HEK293 (cell line): ENCODE results near the gene COX7A2L.

Experiments
- CTCF ChIA-PET: fragments of 350-600 bp; formaldehyde crosslinking; extraction: SDS; loops from one replicate; lab custom pipeline; 2021; ENCODE audit warnings: antibody characterized with exemption; lab: Yijun Ruan, JAX
- POLR2A ChIA-PET: fragments of 300-600 bp; formaldehyde crosslinking; extraction: SDS; loops from one replicate; lab custom pipeline; 2020; ENCODE audit warnings: antibody characterized with exemption, inconsistent platforms; lab: Yijun Ruan, JAX
- H3K27ac ChIP-seq: fragments of 200-500 bp; sonication (Bioruptor generic); 2 replicates; pipeline ENCODE4 v1.5.1; 2014; ENCODE audit warnings: low read depth, low read length, control low read depth, inconsistent platforms; ENCODE audit errors: extremely low read depth
- H3K36me3 ChIP-seq, 2 experiments: fragments of 200-500 bp in 1 of 2; sonication (Bioruptor generic) in 1 of 2; 1 replicate in 1 of 2; 2 replicates in 1 of 2; pipeline ENCODE4 v1.5.1; 2014 to 2017; ENCODE audit warnings: inconsistent platforms in 2 of 2, low read length in 2 of 2; ENCODE audit not compliant: control insufficient read depth in 2 of 2, insufficient read depth in 1 of 2
- H3K4me1 ChIP-seq: fragments of 200-500 bp; sonication (Bioruptor generic); 2 replicates; pipeline ENCODE4 v1.5.1; 2014; ENCODE audit warnings: mild to moderate bottlenecking, low read length, inconsistent platforms; ENCODE audit not compliant: control insufficient read depth, insufficient read depth
- H3K4me3 ChIP-seq: 2 replicates; pipeline ENCODE4 v1.5.1; 2011; ENCODE audit warnings: low read depth, mild to moderate bottlenecking, control low read depth, low read length, moderate library complexity
- H3K9me3 ChIP-seq: fragments of 200-500 bp; sonication (Bioruptor generic); 2 replicates; pipeline ENCODE4 v1.5.1; 2014; ENCODE audit warnings: low read depth, low read length, inconsistent platforms; ENCODE audit not compliant: control insufficient read depth, insufficient read depth
- HOXA7 ChIP-seq: sonication (generic); formaldehyde crosslinking; IDR thresholded peaks from 2 replicates; pipeline ENCODE4 v1.8.1; 2022; ENCODE audit warnings: missing genetic modification reagents, borderline replicate concordance
- HOXC10 ChIP-seq: sonication (generic); formaldehyde crosslinking; IDR thresholded peaks from 2 replicates; pipeline ENCODE4 v1.8.1; 2023; ENCODE audit warnings: mild to moderate bottlenecking, missing genetic modification reagents
- KLF7 ChIP-seq: fragments of 450-650 bp; formaldehyde crosslinking; IDR thresholded peaks from 2 replicates; pipeline ENCODE4 v1.5.1; 2016; ENCODE audit warnings: missing biosample characterization, missing genetic modification characterization, borderline replicate concordance
- SCRT2 ChIP-seq: fragments of 450-650 bp; formaldehyde crosslinking; IDR thresholded peaks from 2 replicates; pipeline ENCODE4 v1.5.1; 2016; ENCODE audit warnings: missing biosample characterization, missing genetic modification characterization
- SETDB1 ChIP-seq: IDR thresholded peaks from one replicate; pipeline ENCODE4 v1.6.1; 2017; ENCODE audit warnings: mild to moderate bottlenecking, low read length, moderate library complexity, mixed read lengths; ENCODE audit not compliant: insufficient read length
- SP7 ChIP-seq: fragments of 450-650 bp; formaldehyde crosslinking; IDR thresholded peaks from 2 replicates; pipeline ENCODE4 v1.5.1; 2016; ENCODE audit warnings: missing biosample characterization, missing genetic modification characterization
- ZBTB21 ChIP-seq: fragments of 450-650 bp; formaldehyde crosslinking; IDR thresholded peaks from 2 replicates; pipeline ENCODE4 v1.5.1; 2017; ENCODE audit warnings: missing biosample characterization, missing genetic modification characterization
- ZNF138 ChIP-seq: fragments of 450-650 bp; formaldehyde crosslinking; IDR thresholded peaks from 2 replicates; pipeline ENCODE4 v1.5.1; 2016; ENCODE audit warnings: missing biosample characterization, missing genetic modification characterization, borderline replicate concordance
- ZNF292 ChIP-seq: fragments of 450-650 bp; formaldehyde crosslinking; IDR thresholded peaks from 2 replicates; pipeline ENCODE4 v1.5.1; 2016; ENCODE audit warnings: low read depth, missing biosample characterization, missing genetic modification characterization, borderline replicate concordance
- ZNF324 ChIP-seq: fragments of 450-650 bp; formaldehyde crosslinking; IDR thresholded peaks from 2 replicates; pipeline ENCODE4 v1.5.1; 2016; ENCODE audit warnings: missing biosample characterization, missing genetic modification characterization
- ZNF394 ChIP-seq: fragments of 450-650 bp; formaldehyde crosslinking; IDR thresholded peaks from 2 replicates; pipeline ENCODE4 v1.5.1; 2016; ENCODE audit warnings: missing biosample characterization, missing genetic modification characterization, mild to moderate bottlenecking, moderate library complexity, borderline replicate concordance
- ZNF404 ChIP-seq: fragments of 450-650 bp; formaldehyde crosslinking; IDR thresholded peaks from 2 replicates; pipeline ENCODE4 v1.5.1; 2017; ENCODE audit warnings: missing biosample characterization, missing genetic modification characterization
- ZNF654 ChIP-seq: fragments of 450-650 bp; formaldehyde crosslinking; IDR thresholded peaks from 2 replicates; pipeline ENCODE4 v1.5.1; 2016; ENCODE audit warnings: low read depth, missing biosample characterization, missing genetic modification characterization
- ZNF670 ChIP-seq: fragments of 450-650 bp; formaldehyde crosslinking; IDR thresholded peaks from 2 replicates; pipeline ENCODE4 v1.5.1; 2016; ENCODE audit warnings: missing biosample characterization, missing genetic modification characterization, low read depth
- ZNF792 ChIP-seq: fragments of 450-650 bp; formaldehyde crosslinking; IDR thresholded peaks from 2 replicates; pipeline ENCODE4 v1.5.1; 2016; ENCODE audit warnings: missing biosample characterization, missing genetic modification characterization
- ZNF843 ChIP-seq: fragments of 450-650 bp; formaldehyde crosslinking; IDR thresholded peaks from 2 replicates; pipeline ENCODE4 v1.5.1; 2016; ENCODE audit warnings: missing biosample characterization, missing genetic modification characterization
- TF ChIP-seq, protein P1 (sequence below): fragments of 450-650 bp; formaldehyde crosslinking; IDR thresholded peaks from 2 replicates; pipeline ENCODE4 v1.5.0; 2017; ENCODE audit warnings: missing biosample characterization, missing genetic modification characterization, borderline replicate concordance
- TF ChIP-seq, protein P2 (sequence below): fragments of 450-650 bp; formaldehyde crosslinking; IDR thresholded peaks from 2 replicates; pipeline ENCODE4 v1.5.1; 2016; ENCODE audit warnings: missing biosample characterization, missing genetic modification characterization
- TF ChIP-seq, protein P3 (sequence below): fragments of 450-650 bp; formaldehyde crosslinking; IDR thresholded peaks from 2 replicates; pipeline ENCODE4 v1.5.1; 2016; ENCODE audit warnings: missing biosample characterization, missing genetic modification characterization
- TF ChIP-seq, protein P4 (sequence below): fragments of 450-650 bp; formaldehyde crosslinking; IDR thresholded peaks from 2 replicates; pipeline ENCODE4 v1.5.1; 2017; ENCODE audit warnings: missing biosample characterization, missing genetic modification characterization

COX7A2L gene

DNA sequence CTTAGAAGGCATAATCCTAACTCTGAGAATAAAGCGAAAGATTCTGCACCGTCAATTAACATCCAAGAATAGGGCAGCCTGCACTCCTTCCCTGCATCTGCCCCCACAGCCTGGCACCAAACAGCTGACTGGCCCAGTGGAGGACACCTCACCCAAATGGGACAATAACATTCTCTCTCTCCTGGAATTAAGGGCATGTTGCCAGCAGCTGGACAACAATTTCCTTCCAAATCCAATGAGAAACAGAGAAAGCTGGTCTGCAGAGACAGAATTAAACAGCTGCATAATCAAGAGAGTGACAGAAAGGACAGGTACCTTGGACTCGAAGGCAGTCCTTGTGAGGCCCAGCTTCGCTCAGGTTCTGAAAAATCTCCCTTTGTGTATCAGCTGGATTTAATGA is 15.0 kb downstream of the COX7A2L start:
- H3K36me3 ChIP-seq = peaks cover 8 to 47% of the 10 kb centered on the region in 2 experiments
- no peak overlapping the region for H3K4me3 ChIP-seq
- POLR2A ChIA-PET = no interaction called here
- TF ChIP-seq, protein P1, sequence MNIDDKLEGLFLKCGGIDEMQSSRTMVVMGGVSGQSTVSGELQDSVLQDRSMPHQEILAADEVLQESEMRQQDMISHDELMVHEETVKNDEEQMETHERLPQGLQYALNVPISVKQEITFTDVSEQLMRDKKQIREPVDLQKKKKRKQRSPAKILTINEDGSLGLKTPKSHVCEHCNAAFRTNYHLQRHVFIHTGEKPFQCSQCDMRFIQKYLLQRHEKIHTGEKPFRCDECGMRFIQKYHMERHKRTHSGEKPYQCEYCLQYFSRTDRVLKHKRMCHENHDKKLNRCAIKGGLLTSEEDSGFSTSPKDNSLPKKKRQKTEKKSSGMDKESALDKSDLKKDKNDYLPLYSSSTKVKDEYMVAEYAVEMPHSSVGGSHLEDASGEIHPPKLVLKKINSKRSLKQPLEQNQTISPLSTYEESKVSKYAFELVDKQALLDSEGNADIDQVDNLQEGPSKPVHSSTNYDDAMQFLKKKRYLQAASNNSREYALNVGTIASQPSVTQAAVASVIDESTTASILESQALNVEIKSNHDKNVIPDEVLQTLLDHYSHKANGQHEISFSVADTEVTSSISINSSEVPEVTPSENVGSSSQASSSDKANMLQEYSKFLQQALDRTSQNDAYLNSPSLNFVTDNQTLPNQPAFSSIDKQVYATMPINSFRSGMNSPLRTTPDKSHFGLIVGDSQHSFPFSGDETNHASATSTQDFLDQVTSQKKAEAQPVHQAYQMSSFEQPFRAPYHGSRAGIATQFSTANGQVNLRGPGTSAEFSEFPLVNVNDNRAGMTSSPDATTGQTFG (tag by site-specific recombination) = no peak
- TF ChIP-seq ZNF654 (tag by site-specific recombination) (no peak), ZNF670 (tag by site-specific recombination) (no peak), ZNF138 (no peak), SCRT2 (tag by site-specific recombination) (no peak), SP7 (tag by site-specific recombination) (no peak), HOXA7 (CRISPR knock-in tag) (no peak), ZNF404 (tag by site-specific recombination) (no peak), ZBTB21 (no peak), ZNF843 (tag by site-specific recombination) (no peak), KLF7 (no peak), ZNF324 (tag by site-specific recombination) (no peak), HOXC10 (no peak), ZNF394 (tag by site-specific recombination) (no peak), SETDB1 (no peak), ZNF292 (tag by site-specific recombination) (no peak), ZNF792 (tag by site-specific recombination) (no peak)
- TF ChIP-seq, protein P2, sequence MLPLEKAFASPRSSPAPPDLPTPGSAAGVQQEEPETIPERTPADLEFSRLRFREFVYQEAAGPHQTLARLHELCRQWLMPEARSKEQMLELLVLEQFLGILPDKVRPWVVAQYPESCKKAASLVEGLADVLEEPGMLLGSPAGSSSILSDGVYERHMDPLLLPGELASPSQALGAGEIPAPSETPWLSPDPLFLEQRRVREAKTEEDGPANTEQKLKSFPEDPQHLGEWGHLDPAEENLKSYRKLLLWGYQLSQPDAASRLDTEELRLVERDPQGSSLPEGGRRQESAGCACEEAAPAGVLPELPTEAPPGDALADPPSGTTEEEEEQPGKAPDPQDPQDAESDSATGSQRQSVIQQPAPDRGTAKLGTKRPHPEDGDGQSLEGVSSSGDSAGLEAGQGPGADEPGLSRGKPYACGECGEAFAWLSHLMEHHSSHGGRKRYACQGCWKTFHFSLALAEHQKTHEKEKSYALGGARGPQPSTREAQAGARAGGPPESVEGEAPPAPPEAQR (tag by site-specific recombination) = no peak
- TF ChIP-seq, protein P3, sequence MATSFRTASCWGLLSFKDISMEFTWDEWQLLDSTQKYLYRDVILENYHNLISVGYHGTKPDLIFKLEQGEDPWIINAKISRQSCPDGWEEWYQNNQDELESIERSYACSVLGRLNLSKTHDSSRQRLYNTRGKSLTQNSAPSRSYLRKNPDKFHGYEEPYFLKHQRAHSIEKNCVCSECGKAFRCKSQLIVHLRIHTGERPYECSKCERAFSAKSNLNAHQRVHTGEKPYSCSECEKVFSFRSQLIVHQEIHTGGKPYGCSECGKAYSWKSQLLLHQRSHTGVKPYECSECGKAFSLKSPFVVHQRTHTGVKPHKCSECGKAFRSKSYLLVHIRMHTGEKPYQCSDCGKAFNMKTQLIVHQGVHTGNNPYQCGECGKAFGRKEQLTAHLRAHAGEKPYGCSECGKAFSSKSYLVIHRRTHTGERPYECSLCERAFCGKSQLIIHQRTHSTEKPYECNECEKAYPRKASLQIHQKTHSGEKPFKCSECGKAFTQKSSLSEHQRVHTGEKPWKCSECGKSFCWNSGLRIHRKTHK (tag by site-specific recombination) = no peak
- TF ChIP-seq, protein P4, sequence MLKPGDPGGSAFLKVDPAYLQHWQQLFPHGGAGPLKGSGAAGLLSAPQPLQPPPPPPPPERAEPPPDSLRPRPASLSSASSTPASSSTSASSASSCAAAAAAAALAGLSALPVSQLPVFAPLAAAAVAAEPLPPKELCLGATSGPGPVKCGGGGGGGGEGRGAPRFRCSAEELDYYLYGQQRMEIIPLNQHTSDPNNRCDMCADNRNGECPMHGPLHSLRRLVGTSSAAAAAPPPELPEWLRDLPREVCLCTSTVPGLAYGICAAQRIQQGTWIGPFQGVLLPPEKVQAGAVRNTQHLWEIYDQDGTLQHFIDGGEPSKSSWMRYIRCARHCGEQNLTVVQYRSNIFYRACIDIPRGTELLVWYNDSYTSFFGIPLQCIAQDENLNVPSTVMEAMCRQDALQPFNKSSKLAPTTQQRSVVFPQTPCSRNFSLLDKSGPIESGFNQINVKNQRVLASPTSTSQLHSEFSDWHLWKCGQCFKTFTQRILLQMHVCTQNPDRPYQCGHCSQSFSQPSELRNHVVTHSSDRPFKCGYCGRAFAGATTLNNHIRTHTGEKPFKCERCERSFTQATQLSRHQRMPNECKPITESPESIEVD (tag by site-specific recombination) = no peak
- H3K4me1 ChIP-seq = peaks cover 6% of the 10 kb centered on the region; the same call in 1 of the 2 replicates
- no peaks in the 10 kb centered on the region for H3K9me3 ChIP-seq
- H3K27ac ChIP-seq = no peak overlapping the region
- CTCF ChIA-PET = interaction anchor here (0.8 to 1.0 kb wide), 2 partner anchors 9 to 14 kb away, joined by 3 read pairs; no protein-coding TSS in a partner anchor
